ENCODE measurements around the gene CCDC83.

CCDC83 gene

DNA sequence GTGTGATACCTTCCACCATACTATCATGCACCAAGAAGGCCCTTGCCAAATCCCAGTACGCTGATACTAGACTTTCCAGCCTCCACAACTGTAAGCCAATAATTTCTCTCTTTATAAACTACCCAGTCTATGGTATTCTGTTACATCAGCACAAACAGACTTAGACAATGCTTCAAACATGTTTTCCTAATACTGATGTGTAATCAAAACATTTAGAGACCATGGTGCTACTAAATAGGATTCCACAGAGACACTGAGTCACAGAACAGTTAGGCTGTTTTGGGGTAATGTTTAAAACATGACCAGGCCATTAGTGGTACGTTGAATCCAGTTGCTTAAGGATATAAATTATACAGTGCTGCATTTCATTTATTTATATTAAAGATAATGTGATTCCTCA, 110.0 kb downstream of the CCDC83 start:
- TF ChIP-seq Cebpa-rat (IDR thresholded peaks at IDR 0.05) = no peak
- peaks cover 24% of the 10 kb centered on the region; the same call in 1 of the 2 replicates for H4K20me1 ChIP-seq
- no peaks in the 10 kb centered on the region for H3K4me1 ChIP-seq
- no peak overlapping the region for H3K4me2 ChIP-seq
- no peak overlapping the region for H3K9ac ChIP-seq
- H3K4me3 ChIP-seq = no peak overlapping the region
- H3K27ac ChIP-seq = no peak overlapping the region
- H3K36me3 ChIP-seq = peaks cover 74% of the 10 kb centered on the region
- H3K27me3 ChIP-seq = no peaks in the 10 kb centered on the region
- no peaks in the 10 kb centered on the region for H3K9me3 ChIP-seq

DNA sequence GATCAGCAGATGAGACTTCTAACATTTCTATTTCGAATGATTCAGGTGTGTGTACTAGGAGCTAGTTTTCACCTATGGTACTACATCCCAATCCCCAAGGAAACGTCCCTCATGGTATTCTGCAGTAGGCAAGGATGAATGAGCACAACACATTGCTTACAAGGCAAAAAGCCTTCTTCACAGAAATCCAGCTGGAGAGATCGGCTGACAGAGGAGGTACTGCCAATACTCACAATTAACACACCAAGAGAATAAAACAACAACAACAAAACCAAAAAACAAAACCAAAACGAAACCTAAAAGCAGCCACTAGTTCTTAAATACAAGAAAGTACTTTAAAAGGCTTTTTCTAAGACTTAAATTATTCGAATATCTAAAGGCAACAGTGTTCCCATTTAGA, 112.3 kb downstream of the CCDC83 start:
- Histone ChIP-seq H3K27ac (no peak overlapping the region), H4K20me1 (peaks cover 15% of the 10 kb centered on the region; the same call in 1 of the 2 replicates), H3K27me3 (no peaks in the 10 kb centered on the region), H3K36me3 (peaks cover 76% of the 10 kb centered on the region), H3K4me3 (no peak overlapping the region), H3K9ac (no peak overlapping the region), H3K4me1 (no peaks in the 10 kb centered on the region), H3K4me2 (no peak overlapping the region), H3K9me3 (no peaks in the 10 kb centered on the region)
- no peak for TF ChIP-seq Cebpa-rat (IDR thresholded peaks at IDR 0.05)

Measured in BLaER1 (cell line).